ENCODE results near the gene PLXND1. TPM values are rescaled to one million over a fixed set of nuclear protein-coding genes. Genes with fewer than 3 reads are reported as not detected.

PLXND1 gene
- polyA plus RNA-seq (0.05 TPM in 1 of 2 replicates, not detected in the other), polyA minus RNA-seq (0.93 and 1.5 TPM in 2 replicates)

DNA sequence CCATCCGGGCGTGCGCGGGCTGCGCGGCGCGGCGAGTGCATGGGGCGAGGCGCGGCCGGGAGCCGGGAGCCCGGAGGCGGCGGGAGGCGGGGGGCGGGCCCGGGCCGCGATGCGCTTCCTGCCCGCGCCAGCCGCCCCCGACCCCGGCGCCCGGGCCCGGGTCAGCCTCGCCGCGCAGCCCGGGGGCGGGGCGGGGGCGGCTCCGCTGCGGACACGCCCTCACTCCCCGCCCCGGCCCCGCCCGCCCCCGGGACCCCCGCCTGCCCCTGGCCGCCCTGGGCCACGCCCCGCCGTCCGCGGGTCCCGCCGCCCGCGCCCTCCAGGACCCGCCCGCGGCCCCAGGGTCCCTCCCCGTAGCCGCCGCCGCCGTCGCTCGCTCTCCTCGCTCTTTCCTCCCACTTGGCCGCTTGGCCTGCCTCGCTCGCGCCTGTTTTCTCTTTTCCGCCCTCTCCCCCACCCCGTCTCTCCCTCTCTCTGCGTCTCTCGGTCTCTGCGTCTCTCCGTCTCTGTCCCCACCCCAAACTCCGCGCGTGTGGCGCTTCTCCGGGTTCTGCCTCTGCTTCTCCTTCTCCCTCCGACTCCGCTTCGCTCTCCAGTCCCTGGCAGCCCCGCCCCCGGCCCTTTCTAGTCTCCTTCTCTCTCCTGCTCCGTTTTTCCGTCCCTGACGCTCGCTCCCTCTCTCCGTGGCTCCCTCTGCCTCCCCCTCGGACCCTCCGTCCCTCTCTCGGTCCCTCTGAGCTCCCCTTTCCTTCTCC lies at the start of gene PLXND1:
Gene PLXND1 (minus strand): TSS at position 41 of the 755 bp plus-strand sequence. CDS start 37 bp downstream, at position 4.
- Histone ChIP-seq H3F3A (ENCODE audit: insufficient read depth, low read length, poor library complexity, severe bottlenecking) (no peaks in the 10 kb centered on the region), H3K4me2 (ENCODE audit: low read length) (no peak within 1 kb of the TSS), H3K9me2 (ENCODE audit: insufficient read depth, low read length) (no peaks in the 10 kb centered on the region), H3K27ac (ENCODE audit: low read length) (no peak within 1 kb of the TSS), H3K27me3 (ENCODE audit: insufficient read depth, low read depth, low read length) (peaks cover 53% of the 10 kb centered on the region), H3K9ac (ENCODE audit: low read length) (no peak within 1 kb of the TSS), H2AFZ (ENCODE audit: low read depth, low read length) (no peak within 1 kb of the TSS), H3K36me3 (ENCODE audit: insufficient read depth, low read length) (no peaks in the 10 kb centered on the region), H3K4me3 (ENCODE audit: low read length) (peak within 1 kb of the TSS; percentile 61), H3K9me3 (ENCODE audit: low read length) (no peaks in the 10 kb centered on the region), H4K20me1 (ENCODE audit: insufficient read depth) (no peaks in the 10 kb centered on the region), H3K79me2 (replicated peaks; ENCODE audit: insufficient read depth, low read length) (no peaks in the 10 kb centered on the region)
- TF ChIP-seq EZH2 (IDR thresholded peaks at IDR 0.05; ENCODE audit: borderline replicate concordance, insufficient read depth, low read length, poor library complexity, severe bottlenecking) (peak; percentile 85), POLR2AphosphoS5 (IDR thresholded peaks at IDR 0.05) (no peak)

- H3K4me3 ChIP-seq (ENCODE audit: low read length): no peak overlapping the region
- TF ChIP-seq, protein P1, sequence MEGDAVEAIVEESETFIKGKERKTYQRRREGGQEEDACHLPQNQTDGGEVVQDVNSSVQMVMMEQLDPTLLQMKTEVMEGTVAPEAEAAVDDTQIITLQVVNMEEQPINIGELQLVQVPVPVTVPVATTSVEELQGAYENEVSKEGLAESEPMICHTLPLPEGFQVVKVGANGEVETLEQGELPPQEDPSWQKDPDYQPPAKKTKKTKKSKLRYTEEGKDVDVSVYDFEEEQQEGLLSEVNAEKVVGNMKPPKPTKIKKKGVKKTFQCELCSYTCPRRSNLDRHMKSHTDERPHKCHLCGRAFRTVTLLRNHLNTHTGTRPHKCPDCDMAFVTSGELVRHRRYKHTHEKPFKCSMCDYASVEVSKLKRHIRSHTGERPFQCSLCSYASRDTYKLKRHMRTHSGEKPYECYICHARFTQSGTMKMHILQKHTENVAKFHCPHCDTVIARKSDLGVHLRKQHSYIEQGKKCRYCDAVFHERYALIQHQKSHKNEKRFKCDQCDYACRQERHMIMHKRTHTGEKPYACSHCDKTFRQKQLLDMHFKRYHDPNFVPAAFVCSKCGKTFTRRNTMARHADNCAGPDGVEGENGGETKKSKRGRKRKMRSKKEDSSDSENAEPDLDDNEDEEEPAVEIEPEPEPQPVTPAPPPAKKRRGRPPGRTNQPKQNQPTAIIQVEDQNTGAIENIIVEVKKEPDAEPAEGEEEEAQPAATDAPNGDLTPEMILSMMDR (IDR thresholded peaks at IDR 0.05; ENCODE audit: poor library complexity, severe bottlenecking): no peak
- TF ChIP-seq RAD21 (conservative IDR thresholded peaks at IDR 0.05): no peak
- TF ChIP-seq EZH2 (IDR thresholded peaks at IDR 0.05; ENCODE audit: borderline replicate concordance, insufficient read depth, low read length, poor library complexity, severe bottlenecking): no peak
- no peak for TF ChIP-seq REST (IDR thresholded peaks at IDR 0.05; ENCODE audit: borderline replicate concordance)
- no peak for TF ChIP-seq TAF1 (IDR thresholded peaks at IDR 0.05; ENCODE audit: low read depth)
- TF ChIP-seq MXI1 (conservative IDR thresholded peaks at IDR 0.05; ENCODE audit: poor library complexity, severe bottlenecking): no peak
- no peak for TF ChIP-seq POLR2AphosphoS5 (IDR thresholded peaks at IDR 0.05)
- no peak for TF ChIP-seq SMC3 (conservative IDR thresholded peaks at IDR 0.05; ENCODE audit: poor library complexity)
- no peak for TF ChIP-seq EP300 (conservative IDR thresholded peaks at IDR 0.05; ENCODE audit: poor library complexity, severe bottlenecking)
- no peaks in the 10 kb centered on the region for H3K9me2 ChIP-seq (ENCODE audit: insufficient read depth, low read length)
- no peak overlapping the region for H3K9ac ChIP-seq (ENCODE audit: low read length)
- H3K4me2 ChIP-seq (ENCODE audit: low read length): no peak overlapping the region
- H3K27me3 ChIP-seq (ENCODE audit: insufficient read depth, low read depth, low read length): no peaks in the 10 kb centered on the region
- H3K9me3 ChIP-seq (ENCODE audit: low read length): no peaks in the 10 kb centered on the region
- H3F3A ChIP-seq (ENCODE audit: insufficient read depth, low read length, poor library complexity, severe bottlenecking): no peaks in the 10 kb centered on the region
- no peak overlapping the region for H2AFZ ChIP-seq (ENCODE audit: low read depth, low read length)
- no peaks in the 10 kb centered on the region for H3K79me2 ChIP-seq (replicated peaks; ENCODE audit: insufficient read depth, low read length)
- no peak overlapping the region for H3K27ac ChIP-seq (ENCODE audit: low read length)
- H3K36me3 ChIP-seq (ENCODE audit: insufficient read depth, low read length): no peaks in the 10 kb centered on the region
- peaks cover 14% of the 10 kb centered on the region for H4K20me1 ChIP-seq (ENCODE audit: insufficient read depth)
Measured at GRCh38 chr3:129655291-129655700, 48.8 kb upstream of the PLXND1 start.
